ENCODE measurements around the gene GPR39. TPM values are rescaled to one million over a fixed set of nuclear protein-coding genes. Genes with fewer than 3 reads are reported as not detected.

The GPR39 gene
- total and polyA plus RNA-seq, 10 donors: 0.05 TPM; not detected in 9

DNA sequence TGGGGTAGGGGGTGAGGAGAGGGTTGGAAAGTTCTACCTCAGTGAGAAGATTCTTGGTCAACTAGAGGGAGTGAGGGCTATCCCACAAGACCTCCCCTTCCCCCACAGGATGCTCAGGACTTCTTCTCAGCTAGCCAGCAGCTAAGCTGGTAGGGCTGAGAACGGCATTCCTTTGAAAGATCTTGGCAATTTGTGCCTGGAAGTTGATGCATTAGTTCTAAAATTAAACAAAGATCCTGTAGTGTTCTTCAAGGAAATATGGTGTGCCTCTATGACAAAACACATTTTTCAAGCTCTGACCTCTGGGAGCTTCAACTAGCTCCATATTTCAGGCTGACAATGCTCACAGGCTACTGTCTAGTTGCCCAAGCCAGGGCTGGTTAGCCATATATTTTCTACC is 251.1 kb downstream of the GPR39 start:
- intact Hi-C loops (cut with DNase I; ENCODE audit: low total_unique reads): no loop called here

DNA sequence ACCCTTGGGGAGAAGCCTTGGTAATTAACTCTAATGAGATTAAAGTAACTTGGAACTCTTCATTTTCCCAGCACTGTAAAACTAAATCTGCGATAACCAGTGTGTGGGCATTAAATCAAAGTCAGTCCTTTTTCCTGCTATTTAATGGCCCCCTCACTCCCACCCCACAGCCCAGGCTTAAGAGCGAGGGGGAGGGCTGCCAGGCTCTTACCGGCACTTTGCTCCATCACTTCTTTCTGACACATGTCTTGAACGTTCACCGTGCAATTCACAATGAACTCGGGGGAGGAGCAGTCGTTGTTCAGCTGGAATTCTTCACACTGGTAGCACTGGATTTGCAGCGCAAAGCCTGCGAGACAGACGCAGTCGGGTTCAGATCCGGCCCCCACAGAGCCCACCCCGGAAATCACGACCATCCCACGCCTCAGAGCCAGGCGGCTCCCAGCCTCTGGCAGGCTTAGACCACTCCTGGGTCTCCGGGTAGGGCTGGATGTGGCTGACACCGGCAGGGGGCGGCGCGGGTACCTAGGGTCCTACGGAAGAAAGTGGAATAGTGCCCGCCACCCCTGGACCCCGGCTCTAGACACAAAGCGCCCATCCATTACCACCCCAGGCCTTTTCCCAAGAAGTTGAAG is 251.7 kb downstream of the GPR39 start:
- H3K4me1 ChIP-seq: peaks cover 8 to 32% (median 28%) of the 10 kb centered on the region in 6 donors
- no peaks in the 10 kb centered on the region for H3K9me3 ChIP-seq
- WGBS, 5 donors: 4 to 11% (median 6%) methylated on average over 17 to 25 of the region's 25 CpGs
- H3K27ac ChIP-seq: no peak overlapping the region
- intact Hi-C loops (cut with DNase I; ENCODE audit: low total_unique reads): no loop called here
- H3K36me3 ChIP-seq: no peaks in the 10 kb centered on the region
- H3K27me3 ChIP-seq (replicated peaks in 1 of 7): peaks cover 3 to 69% (median 39%) of the 10 kb centered on the region in 7 donors
- no peak for DNase-seq
- H3K4me3 ChIP-seq: peak overlapping the region in 2 of 8 donors; percentile 36 to 63
- TF ChIP-seq POLR2A (IDR thresholded peaks at IDR 0.05) (no peak), POLR2AphosphoS5 (IDR thresholded peaks at IDR 0.05) (no peak)
- TF ChIP-seq, protein P1, sequence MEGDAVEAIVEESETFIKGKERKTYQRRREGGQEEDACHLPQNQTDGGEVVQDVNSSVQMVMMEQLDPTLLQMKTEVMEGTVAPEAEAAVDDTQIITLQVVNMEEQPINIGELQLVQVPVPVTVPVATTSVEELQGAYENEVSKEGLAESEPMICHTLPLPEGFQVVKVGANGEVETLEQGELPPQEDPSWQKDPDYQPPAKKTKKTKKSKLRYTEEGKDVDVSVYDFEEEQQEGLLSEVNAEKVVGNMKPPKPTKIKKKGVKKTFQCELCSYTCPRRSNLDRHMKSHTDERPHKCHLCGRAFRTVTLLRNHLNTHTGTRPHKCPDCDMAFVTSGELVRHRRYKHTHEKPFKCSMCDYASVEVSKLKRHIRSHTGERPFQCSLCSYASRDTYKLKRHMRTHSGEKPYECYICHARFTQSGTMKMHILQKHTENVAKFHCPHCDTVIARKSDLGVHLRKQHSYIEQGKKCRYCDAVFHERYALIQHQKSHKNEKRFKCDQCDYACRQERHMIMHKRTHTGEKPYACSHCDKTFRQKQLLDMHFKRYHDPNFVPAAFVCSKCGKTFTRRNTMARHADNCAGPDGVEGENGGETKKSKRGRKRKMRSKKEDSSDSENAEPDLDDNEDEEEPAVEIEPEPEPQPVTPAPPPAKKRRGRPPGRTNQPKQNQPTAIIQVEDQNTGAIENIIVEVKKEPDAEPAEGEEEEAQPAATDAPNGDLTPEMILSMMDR (IDR thresholded peaks at IDR 0.05 in 8 of 11, conservative IDR thresholded peaks at IDR 0.05 in 3 of 11): no peak

More for the DNA sequence above, 251.1 kb downstream of the GPR39 start:
- Histone ChIP-seq H3K36me3 (no peaks in the 10 kb centered on the region), H3K27ac (no peak overlapping the region), H3K4me1 (peaks cover 8 to 32% (median 28%) of the 10 kb centered on the region in 6 donors), H3K4me3 (no peak overlapping the region), H3K27me3 (replicated peaks in 1 of 7) (peaks cover 3 to 66% (median 39%) of the 10 kb centered on the region in 7 donors), H3K9me3 (no peaks in the 10 kb centered on the region)
- WGBS, 5 donors: 20 to 38% (median 33%) methylated on average over 1 of the region's 1 CpG
- no peak for DNase-seq
- TF ChIP-seq, protein P1 (IDR thresholded peaks at IDR 0.05 in 8 of 11, conservative IDR thresholded peaks at IDR 0.05 in 3 of 11): no peak
- no peak for TF ChIP-seq POLR2AphosphoS5 (IDR thresholded peaks at IDR 0.05)
- no peak for TF ChIP-seq POLR2A (IDR thresholded peaks at IDR 0.05)

DNA sequence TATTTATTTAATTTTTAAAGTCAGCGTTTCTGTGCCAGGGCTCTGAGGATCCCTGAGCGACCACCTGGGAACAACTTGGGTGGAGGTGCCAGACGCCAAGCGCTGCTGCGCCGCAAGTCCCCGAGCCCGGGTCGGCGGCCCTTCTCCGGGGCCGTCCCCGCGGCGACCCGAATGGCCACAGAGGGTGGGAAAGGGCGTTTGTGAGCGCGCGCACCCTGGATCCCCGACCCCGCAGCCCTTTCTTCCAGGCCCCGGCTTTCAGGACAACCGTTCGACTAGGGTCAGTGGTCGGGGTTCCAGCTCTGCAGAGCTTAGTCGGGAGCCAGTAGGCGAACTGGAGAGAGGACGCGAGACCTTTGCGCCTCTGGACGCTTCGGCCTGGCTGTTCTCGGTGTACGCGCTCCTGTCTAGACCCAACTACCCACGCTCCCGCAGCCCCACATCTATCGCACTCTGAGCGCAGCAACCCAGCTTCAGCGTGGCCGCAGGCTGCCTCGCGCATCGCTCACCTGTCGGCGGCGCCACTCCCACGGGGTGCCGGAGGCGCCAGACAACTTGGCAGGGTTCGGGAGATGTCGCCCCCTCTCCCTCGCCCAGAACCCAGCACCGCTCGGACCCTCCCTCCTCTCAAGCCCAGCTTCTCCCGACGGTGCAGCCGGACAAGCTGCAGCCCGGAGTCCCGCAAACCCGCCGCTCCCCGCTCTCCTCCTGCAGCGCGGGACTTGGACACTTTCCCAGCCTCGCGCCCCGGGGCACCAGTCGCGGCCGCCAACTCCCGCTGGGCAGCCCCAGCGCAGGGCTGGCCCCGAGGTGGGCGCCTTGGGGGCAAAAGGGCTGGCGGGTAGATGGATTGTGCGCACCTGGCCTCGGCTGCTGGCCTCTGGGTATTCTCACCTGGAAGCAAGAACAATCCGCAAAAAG is 252.6 kb downstream of the GPR39 start:
- Histone ChIP-seq H3K9me3 (no peaks in the 10 kb centered on the region), H3K27me3 (replicated peaks in 1 of 7) (peaks cover 3 to 74% (median 39%) of the 10 kb centered on the region in 7 donors), H3K36me3 (no peaks in the 10 kb centered on the region), H3K4me3 (peak overlapping the region; percentile 5 to 63 (median 28)), H3K4me1 (peaks cover 8 to 32% (median 28%) of the 10 kb centered on the region in 6 donors), H3K27ac (no peak overlapping the region)
- no peak for DNase-seq
- intact Hi-C loops (cut with DNase I; ENCODE audit: low total_unique reads): no loop called here
- WGBS, 5 donors: 2 to 6% (median 4%) methylated on average over 22 to 80 of the region's 80 CpGs
- TF ChIP-seq POLR2AphosphoS5 (IDR thresholded peaks at IDR 0.05): no peak
- TF ChIP-seq, protein P1 (IDR thresholded peaks at IDR 0.05 in 8 of 11, conservative IDR thresholded peaks at IDR 0.05 in 3 of 11): no peak
- TF ChIP-seq POLR2A (IDR thresholded peaks at IDR 0.05): no peak

Measured in spleen (tissue), 11 donors.